ENCODE results near the gene HAPSTR1. TPM values are rescaled to one million over a fixed set of nuclear protein-coding genes. Genes with fewer than 3 reads are reported as not detected.

HAPSTR1 gene
- total and polyA plus RNA-seq, 2 of the 13 experiments (the other 11 are each of a cell fraction or from before 2014, with no cell fraction given), result 25.2 to 83.2 TPM

DNA sequence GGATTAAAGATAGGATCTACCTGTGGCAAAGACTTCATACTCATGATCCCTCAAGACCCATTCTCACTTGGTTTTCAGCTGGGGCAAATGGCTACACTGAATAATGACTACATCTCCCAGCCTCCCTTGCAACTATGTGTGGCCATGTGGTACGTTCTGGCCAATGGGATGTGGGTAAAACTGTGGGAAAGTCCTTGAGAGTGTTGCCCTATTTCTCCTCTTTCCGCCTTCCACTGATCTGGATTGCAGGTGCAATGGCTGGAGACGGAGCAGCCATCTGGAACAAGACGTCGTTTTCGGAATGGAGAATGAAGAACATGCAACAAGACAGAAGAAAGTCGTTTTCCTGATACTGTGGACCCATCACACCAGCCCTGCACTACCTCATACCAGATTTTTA lies 48.5 kb downstream of the HAPSTR1 start:
- no peaks in the 10 kb centered on the region for H3K36me3 ChIP-seq (replicated peaks in 1 of 2; ENCODE audit: control insufficient read depth in 1 of 2, insufficient read depth in 2 of 2, low read length in 2 of 2)
- ChIA-PET POLR2A (no interaction called here), CTCF (ENCODE audit: low intra/inter-chr PET ratio, low total read pairs) (interaction anchor here (1.3 kb wide), 1 partner anchor 1042 kb away, joined by 4 read pairs; the partner anchor contains the start of gene GRIN2A)
- no peaks in the 10 kb centered on the region for H3K79me2 ChIP-seq (ENCODE audit: insufficient read depth, low read length)
- no peak overlapping the region for H3K27ac ChIP-seq (ENCODE audit: extremely low read length, insufficient read depth, low read length)
- H2AFZ ChIP-seq (ENCODE audit: low read length), result no peak overlapping the region
- H3K9me3 ChIP-seq (ENCODE audit: low read length), result no peaks in the 10 kb centered on the region
- H3K9ac ChIP-seq (ENCODE audit: insufficient read depth, low read depth, low read length), result no peak overlapping the region
- 69% methylated on average over 7 of the region's 7 CpGs for WGBS (ENCODE audit: low lambda C conversion rate)
- no peak overlapping the region for H3K4me2 ChIP-seq (ENCODE audit: low read depth, low read length)
- peaks cover 7 to 14% of the 10 kb centered on the region in 2 experiments; a peak in 4 of 5 replicates for H3K27me3 ChIP-seq (ENCODE audit: control insufficient read depth in 1 of 2, insufficient read depth in 2 of 2, low read length in 2 of 2)
- intact Hi-C loops (cut with micrococcal nuclease; ENCODE audit: unreplicated experiment) (loop anchor here (1.0 to 10.0 kb wide), 5 partner anchors 85 to 565 kb away; no protein-coding TSS in a partner anchor), in situ Hi-C loops (cut with HindIII; ENCODE audit: extremely low pct_ligation_motif_present, low pct_unique_long_range_greater_than_20kb) (no loop called here)
- FAIRE-seq (peak; percentile 83), DNase-seq (ENCODE audit: low spot score) (peak; percentile 64), ATAC-seq (peak; percentile 70)
- peaks cover 22% of the 10 kb centered on the region for H3K4me1 ChIP-seq (ENCODE audit: insufficient read depth, low read length)
- BruUV-seq (replicated peaks), result no TSS peak
- no peak overlapping the region for H3K4me3 ChIP-seq (replicated peaks in 1 of 3; ENCODE audit: insufficient read depth in 1 of 3, low read depth in 2 of 3, low read length in 3 of 3)
- no peaks in the 10 kb centered on the region for H4K20me1 ChIP-seq (ENCODE audit: insufficient read depth, low read length)
- TF ChIP-seq KMT2A (CRISPR knock-in tag; IDR thresholded peaks at IDR 0.05) (no peak), ZBTB38 (CRISPR knock-in tag; IDR thresholded peaks at IDR 0.05) (no peak), ZNF468 (CRISPR knock-in tag; IDR thresholded peaks at IDR 0.05) (no peak), THAP11 (CRISPR knock-in tag; IDR thresholded peaks at IDR 0.05) (peak; percentile 97), ZNF143 (CRISPR knock-in tag; IDR thresholded peaks at IDR 0.05) (peak; percentile 91), TCF7L2 (IDR thresholded peaks at IDR 0.05; ENCODE audit: low read depth, low read length) (no peak), SPEN (CRISPR knock-in tag; IDR thresholded peaks at IDR 0.05; ENCODE audit: low read depth) (peak; percentile 53; the same call in 1 of the 2 replicates), ZNF556 (CRISPR knock-in tag; IDR thresholded peaks at IDR 0.05; ENCODE audit: borderline replicate concordance) (no peak), HCFC1 (IDR thresholded peaks at IDR 0.05; ENCODE audit: low read depth, low read length) (peak; percentile 76), NFYC (CRISPR knock-in tag; IDR thresholded peaks at IDR 0.05) (peak; percentile 90), NFYB (CRISPR knock-in tag; IDR thresholded peaks at IDR 0.05) (peak; percentile 74), SUZ12 (IDR thresholded peaks at IDR 0.05; ENCODE audit: low read depth, low read length) (peak; percentile 39; the same call in 1 of the 2 replicates), TCF12 (IDR thresholded peaks at IDR 0.05) (no peak), TCF12 (CRISPR knock-in tag; IDR thresholded peaks at IDR 0.05) (no peak), YY1 (IDR thresholded peaks at IDR 0.05; ENCODE audit: insufficient read depth, insufficient replicate concordance, low read depth, low read length) (peak; percentile 68), GABPB1 (CRISPR knock-in tag; IDR thresholded peaks at IDR 0.05) (peak; percentile 27; the same call in 1 of the 2 replicates), CREM (IDR thresholded peaks at IDR 0.05) (peak; percentile 22; the same call in 1 of the 2 replicates), CREM (CRISPR knock-in tag; IDR thresholded peaks at IDR 0.05) (no peak), ZNF75D (CRISPR knock-in tag; IDR thresholded peaks at IDR 0.05; ENCODE audit: borderline replicate concordance) (0 out of 2 replicates have a peak, but pooled peaks have one; percentile 57), ZNF292 (CRISPR knock-in tag; IDR thresholded peaks at IDR 0.05; ENCODE audit: borderline replicate concordance, low read depth) (no peak)
- TF ChIP-seq, protein P1, sequence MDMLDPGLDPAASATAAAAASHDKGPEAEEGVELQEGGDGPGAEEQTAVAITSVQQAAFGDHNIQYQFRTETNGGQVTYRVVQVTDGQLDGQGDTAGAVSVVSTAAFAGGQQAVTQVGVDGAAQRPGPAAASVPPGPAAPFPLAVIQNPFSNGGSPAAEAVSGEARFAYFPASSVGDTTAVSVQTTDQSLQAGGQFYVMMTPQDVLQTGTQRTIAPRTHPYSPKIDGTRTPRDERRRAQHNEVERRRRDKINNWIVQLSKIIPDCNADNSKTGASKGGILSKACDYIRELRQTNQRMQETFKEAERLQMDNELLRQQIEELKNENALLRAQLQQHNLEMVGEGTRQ (IDR thresholded peaks at IDR 0.05; ENCODE audit: low read depth, low read length), result peak; percentile 94
- TF ChIP-seq, protein P1 (CRISPR knock-in tag; IDR thresholded peaks at IDR 0.05; ENCODE audit: borderline replicate concordance), result peak; percentile 95; the same call in 1 of the 2 replicates
- TF ChIP-seq, protein P2, sequence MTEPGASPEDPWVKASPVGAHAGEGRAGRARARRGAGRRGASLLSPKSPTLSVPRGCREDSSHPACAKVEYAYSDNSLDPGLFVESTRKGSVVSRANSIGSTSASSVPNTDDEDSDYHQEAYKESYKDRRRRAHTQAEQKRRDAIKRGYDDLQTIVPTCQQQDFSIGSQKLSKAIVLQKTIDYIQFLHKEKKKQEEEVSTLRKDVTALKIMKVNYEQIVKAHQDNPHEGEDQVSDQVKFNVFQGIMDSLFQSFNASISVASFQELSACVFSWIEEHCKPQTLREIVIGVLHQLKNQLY (CRISPR knock-in tag; IDR thresholded peaks at IDR 0.05), result no peak
- TF ChIP-seq, protein P3, sequence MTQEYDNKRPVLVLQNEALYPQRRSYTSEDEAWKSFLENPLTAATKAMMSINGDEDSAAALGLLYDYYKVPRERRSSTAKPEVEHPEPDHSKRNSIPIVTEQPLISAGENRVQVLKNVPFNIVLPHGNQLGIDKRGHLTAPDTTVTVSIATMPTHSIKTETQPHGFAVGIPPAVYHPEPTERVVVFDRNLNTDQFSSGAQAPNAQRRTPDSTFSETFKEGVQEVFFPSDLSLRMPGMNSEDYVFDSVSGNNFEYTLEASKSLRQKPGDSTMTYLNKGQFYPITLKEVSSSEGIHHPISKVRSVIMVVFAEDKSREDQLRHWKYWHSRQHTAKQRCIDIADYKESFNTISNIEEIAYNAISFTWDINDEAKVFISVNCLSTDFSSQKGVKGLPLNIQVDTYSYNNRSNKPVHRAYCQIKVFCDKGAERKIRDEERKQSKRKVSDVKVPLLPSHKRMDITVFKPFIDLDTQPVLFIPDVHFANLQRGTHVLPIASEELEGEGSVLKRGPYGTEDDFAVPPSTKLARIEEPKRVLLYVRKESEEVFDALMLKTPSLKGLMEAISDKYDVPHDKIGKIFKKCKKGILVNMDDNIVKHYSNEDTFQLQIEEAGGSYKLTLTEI (CRISPR knock-in tag; conservative IDR thresholded peaks at IDR 0.05), result no peak
